ENCODE measurements around the gene FNDC8.
"Not testable (repeated sequence)": the region's sequence is repeated elsewhere in the genome, so short reads cannot be mapped to it uniquely, and the experiment has no call there.

FNDC8 gene

GRCh38 chr17:35121315-35121714 is at the start of gene FNDC8:
Gene FNDC8 (plus strand): TSS chr17:35121615. CDS start chr17:35121694, 79 bp downstream.
- no peak for DNase-seq

- DNase-seq: no peak
Observed at GRCh38 chr17:35073183-35073790, 48.1 kb upstream of the FNDC8 start.

GRCh38 chr17:35073991-35074627 is 47.3 kb upstream of the FNDC8 start:
- DNase-seq: no peak

GRCh38 chr17:35074711-35075707 is 46.4 kb upstream of the FNDC8 start:
- no peak for DNase-seq

GRCh38 chr17:35076874-35077273 is 44.5 kb upstream of the FNDC8 start:
- no peak for DNase-seq

GRCh38 chr17:35079547-35080423 is 41.6 kb upstream of the FNDC8 start:
- no peak for DNase-seq

- no peak for DNase-seq
Observed at GRCh38 chr17:35080536-35080935, 40.9 kb upstream of the FNDC8 start.

GRCh38 chr17:35081638-35082037 is 39.8 kb upstream of the FNDC8 start:
- DNase-seq: no peak

GRCh38 chr17:35082073-35082657 is 39.2 kb upstream of the FNDC8 start:
- DNase-seq: no peak

- DNase-seq: no peak
Observed at GRCh38 chr17:35083071-35083470, 38.3 kb upstream of the FNDC8 start.

GRCh38 chr17:35084987-35085386 is 36.4 kb upstream of the FNDC8 start:
- DNase-seq: no peak

GRCh38 chr17:35086164-35086563 is 35.3 kb upstream of the FNDC8 start:
- no peak for DNase-seq

- no peak for DNase-seq
Observed at GRCh38 chr17:35086931-35087573, 34.4 kb upstream of the FNDC8 start.

GRCh38 chr17:35087731-35088355 is 33.6 kb upstream of the FNDC8 start:
- DNase-seq: no peak

- no peak for DNase-seq
Observed at GRCh38 chr17:35088356-35088880, 33.0 kb upstream of the FNDC8 start.

GRCh38 chr17:35088881-35089585 is 32.4 kb upstream of the FNDC8 start:
- DNase-seq: peak; percentile 92

- DNase-seq: peak; percentile 41
Observed at GRCh38 chr17:35089586-35090296, 31.7 kb upstream of the FNDC8 start.

GRCh38 chr17:35090707-35091106 is 30.7 kb upstream of the FNDC8 start:
- not testable (repeated sequence) for DNase-seq

GRCh38 chr17:35094902-35095301 is 26.5 kb upstream of the FNDC8 start:
- no peak for DNase-seq

- no peak for DNase-seq
Observed at GRCh38 chr17:35095741-35096140, 25.7 kb upstream of the FNDC8 start.

Measured in stimulated activated CD4-positive, alpha-beta T cell treated with anti-CD3 and anti-CD28 coated beads, Interleukin-12 subunit alpha, Interleukin-12 subunit beta, amount 100 ng/mL, for 4 hours (primary cell).